ENCODE measurements around the gene SLC9C1.
A peak's percentile ranks its signal among the peaks of the same experiment; 100 is the strongest.

The SLC9C1 gene

GRCh38 chr3:112111785-112112402 lies 182.1 kb downstream of the SLC9C1 start:
- DNase-seq (ENCODE audit: low read depth in 3 of 3): peak; percentile 30 to 43 (median 40)

GRCh38 chr3:112109322-112109721 lies 184.7 kb downstream of the SLC9C1 start:
- DNase-seq (ENCODE audit: low read depth in 3 of 3): no peak

- DNase-seq (ENCODE audit: low read depth in 3 of 3): no peak
Measured at GRCh38 chr3:112104774-112105173, 189.2 kb downstream of the SLC9C1 start.

GRCh38 chr3:112101916-112102315 lies 192.1 kb downstream of the SLC9C1 start:
- DNase-seq (ENCODE audit: low read depth in 3 of 3): no peak

GRCh38 chr3:112097378-112097777 lies 196.6 kb downstream of the SLC9C1 start:
- DNase-seq (ENCODE audit: low read depth in 3 of 3): peak in 1 of 3 donors; percentile 20

- DNase-seq (ENCODE audit: low read depth in 3 of 3): no peak
Measured at GRCh38 chr3:112096176-112096575, 197.8 kb downstream of the SLC9C1 start.

- DNase-seq (ENCODE audit: low read depth in 3 of 3): no peak
Measured at GRCh38 chr3:112095731-112096130, 198.3 kb downstream of the SLC9C1 start.

- DNase-seq (ENCODE audit: low read depth in 3 of 3): no peak
Measured at GRCh38 chr3:112093180-112093522, 200.9 kb downstream of the SLC9C1 start.

- no peak for DNase-seq (ENCODE audit: low read depth in 3 of 3)
Measured at GRCh38 chr3:112092496-112093179, 201.4 kb downstream of the SLC9C1 start.

- DNase-seq (ENCODE audit: low read depth in 3 of 3): no peak
Measured at GRCh38 chr3:112090887-112091586, 203.0 kb downstream of the SLC9C1 start.

Data from stimulated activated CD4-positive, alpha-beta T cell treated with anti-CD3 and anti-CD28 coated beads, TNF-alpha, amount 100 ng/mL, for 48 hours (primary cell).